H1 (cell line): ENCODE data around the gene ADRB1. TPM values are rescaled to one million over a fixed set of nuclear protein-coding genes. Genes with fewer than 3 reads are reported as not detected.

ENCODE experiments used
- CTCF ChIA-PET: fragments of 300-600 bp; sonication (Branson Sonifier 250); formaldehyde crosslinking; loops from one replicate; lab custom pipeline; 2021; ENCODE audit not compliant: partially characterized antibody; lab: Charles Lee
- POLR2A ChIA-PET: fragments of 300-600 bp; sonication (Branson Sonifier 250); formaldehyde crosslinking; loops from one replicate; lab custom pipeline; 2021; ENCODE audit warnings: inconsistent platforms; ENCODE audit not compliant: partially characterized antibody; lab: Charles Lee
- DNase-seq, 2 experiments: peaks; one replicate each; pipeline versions ENCODE4 v3.0.0 to v3.0.0-alpha.2; 2010 to 2022; ENCODE audit warnings: low spot score in 2 of 2, low read depth in 1 of 2, mixed read lengths in 1 of 2
- FAIRE-seq: peaks from 2 replicates; lab custom pipeline; 2011; peaks lifted over from hg19 to GRCh38; lab: Jason Lieb, UNC
- H2AFZ ChIP-seq: 2 replicates; pipeline ENCODE4 v1.8.1; 2012; ENCODE audit warnings: low read length, inconsistent platforms
- H2AK5ac ChIP-seq: 2 replicates; pipeline ENCODE4 v1.6.1; 2013; ENCODE audit warnings: low read depth, low read length
- H2BK120ac ChIP-seq: replicated peaks from 2 replicates; pipeline ENCODE3; 2013; ENCODE audit warnings: low read depth, low read length, inconsistent platforms
- H2BK12ac ChIP-seq: 2 replicates; pipeline ENCODE4 v1.6.1; 2013; ENCODE audit warnings: low read depth, low read length
- H2BK15ac ChIP-seq: 2 replicates; pipeline ENCODE4 v1.6.1; 2013; ENCODE audit warnings: low read length
- H2BK20ac ChIP-seq: 2 replicates; pipeline ENCODE4 v1.6.1; 2013; ENCODE audit warnings: low read length
- H2BK5ac ChIP-seq: 2 replicates; pipeline ENCODE4 v1.6.1; 2013; ENCODE audit warnings: low read depth, low read length
- H3K14ac ChIP-seq: 2 replicates; pipeline ENCODE4 v1.6.1; 2013; ENCODE audit warnings: inconsistent platforms; ENCODE audit not compliant: insufficient read length
- H3K18ac ChIP-seq: 2 replicates; pipeline ENCODE4 v1.6.1; 2013; ENCODE audit warnings: low read length; ENCODE audit errors: extremely low read depth
- H3K23ac ChIP-seq: 2 replicates; pipeline ENCODE4 v1.6.1; 2013; ENCODE audit warnings: inconsistent platforms; ENCODE audit not compliant: insufficient read length
- H3K23me2 ChIP-seq: 2 replicates; pipeline ENCODE4 v1.6.1; 2013; ENCODE audit warnings: low read depth, low read length
- H3K27ac ChIP-seq: 2 replicates; pipeline ENCODE4 v1.6.1; 2011; ENCODE audit warnings: low read depth, low read length, inconsistent platforms
- H3K27me3 ChIP-seq, 4 experiments: replicated peaks in 1 of 4; 1 replicate in 1 of 4; 2 replicates in 3 of 4; pipeline versions ENCODE4 v1.6.1 to v1.8.1; 2011 to 2013; ENCODE audit warnings: low read length in 3 of 4, mild to moderate bottlenecking in 3 of 4, inconsistent platforms in 2 of 4, mixed read lengths in 2 of 4, moderate library complexity in 1 of 4; ENCODE audit not compliant: control insufficient read depth in 3 of 4, insufficient read depth in 3 of 4; ENCODE audit errors: extremely low read depth in 1 of 4
- H3K36me3 ChIP-seq, 4 experiments: 2 replicates each; pipeline versions ENCODE4 v1.6.1 to v1.8.1; 2011 to 2013; ENCODE audit warnings: mild to moderate bottlenecking in 4 of 4, low read length in 3 of 4, moderate library complexity in 2 of 4, control low read depth in 1 of 4, inconsistent platforms in 1 of 4; ENCODE audit not compliant: insufficient read depth in 4 of 4, control insufficient read depth in 2 of 4
- H3K4ac ChIP-seq: replicated peaks from 2 replicates; pipeline ENCODE3; 2013; ENCODE audit warnings: low read length, low read depth, mixed read lengths, inconsistent platforms; ENCODE audit not compliant: insufficient read length
- H3K4me1 ChIP-seq, 4 experiments: replicated peaks in 1 of 4; 1 replicate in 1 of 4; 2 replicates in 3 of 4; pipeline versions ENCODE4 v1.6.1 to v1.8.1; 2011 to 2013; ENCODE audit warnings: low read length in 3 of 4, inconsistent platforms in 2 of 4, mixed read lengths in 1 of 4; ENCODE audit not compliant: insufficient read depth in 4 of 4, control insufficient read depth in 3 of 4
- H3K4me2 ChIP-seq, 2 experiments: 2 replicates each; pipeline versions ENCODE4 v1.6.1 to v1.8.1; 2011 to 2013; ENCODE audit warnings: low read depth in 2 of 2, low read length in 2 of 2, control low read depth in 1 of 2, inconsistent platforms in 1 of 2, mild to moderate bottlenecking in 1 of 2; ENCODE audit not compliant: insufficient read depth in 1 of 2
- H3K4me3 ChIP-seq, 4 experiments: fragments of 200-600, 300-600 bp in 1 of 4; sonication (generic), shearing (Covaris generic), sonication (Bioruptor Twin) in 1 of 4; 2 replicates each; pipeline versions ENCODE4 v1.5.1 to v1.8.1; 2011 to 2016; ENCODE audit warnings: low read length in 4 of 4, low read depth in 3 of 4, control low read depth in 2 of 4, inconsistent platforms in 2 of 4, mild to moderate bottlenecking in 2 of 4, mixed read lengths in 1 of 4, moderate library complexity in 1 of 4; ENCODE audit not compliant: insufficient read depth in 2 of 4; ENCODE audit errors: extremely low read depth in 1 of 4
- H3K56ac ChIP-seq: replicated peaks from 2 replicates; pipeline ENCODE3; 2013; ENCODE audit warnings: low read depth, mild to moderate bottlenecking, mixed read lengths, low read length, inconsistent platforms; ENCODE audit not compliant: insufficient read length
- H3K79me1 ChIP-seq: 2 replicates; pipeline ENCODE4 v1.6.1; 2013; ENCODE audit warnings: low read depth, low read length, control low read depth
- H3K79me2 ChIP-seq, 2 experiments: 2 replicates each; pipeline versions ENCODE4 v1.6.1 to v1.8.1; 2012 to 2013; ENCODE audit warnings: low read length in 2 of 2, mild to moderate bottlenecking in 2 of 2, inconsistent platforms in 1 of 2; ENCODE audit not compliant: insufficient read depth in 2 of 2, control insufficient read depth in 1 of 2
- H3K9ac ChIP-seq, 4 experiments: replicated peaks in 1 of 4; 1 replicate in 1 of 4; 2 replicates in 3 of 4; pipeline versions ENCODE4 v1.6.1 to v1.8.1; 2011 to 2013; ENCODE audit warnings: low read depth in 3 of 4, low read length in 3 of 4, control low read depth in 2 of 4, mild to moderate bottlenecking in 2 of 4, moderate library complexity in 2 of 4, inconsistent platforms in 1 of 4; ENCODE audit errors: extremely low read depth in 1 of 4
- H3K9me3 ChIP-seq, 2 experiments: 2 replicates each; pipeline versions ENCODE4 v1.6.1 to v1.8.1; 2012 to 2013; ENCODE audit warnings: mild to moderate bottlenecking in 2 of 2, moderate library complexity in 2 of 2, control low read depth in 1 of 2, inconsistent platforms in 1 of 2, low read depth in 1 of 2, low read length in 1 of 2, mixed read lengths in 1 of 2; ENCODE audit not compliant: insufficient read depth in 2 of 2
- H4K20me1 ChIP-seq, 2 experiments: replicated peaks in 1 of 2; 2 replicates each; pipeline versions ENCODE3 to v1.8.1; 2011 to 2013; ENCODE audit warnings: inconsistent platforms in 2 of 2, low read length in 2 of 2, mild to moderate bottlenecking in 1 of 2; ENCODE audit not compliant: insufficient read depth in 2 of 2, control insufficient read depth in 1 of 2
- H4K5ac ChIP-seq: 2 replicates; pipeline ENCODE4 v1.6.1; 2013; ENCODE audit warnings: low read length, low read depth, mixed read lengths, inconsistent platforms; ENCODE audit not compliant: insufficient read length
- H4K8ac ChIP-seq: 2 replicates; pipeline ENCODE4 v1.8.0; 2013; ENCODE audit warnings: mild to moderate bottlenecking, moderate library complexity, low read length, inconsistent platforms; ENCODE audit not compliant: insufficient read depth; ENCODE audit errors: extremely low read depth
- H4K91ac ChIP-seq: replicated peaks from 2 replicates; pipeline ENCODE3; 2013; ENCODE audit warnings: low read length, mixed read lengths, inconsistent platforms; ENCODE audit not compliant: insufficient read length
- E2F6 ChIP-seq: IDR thresholded peaks from 2 replicates; pipeline ENCODE4 v1.6.1; 2012; ENCODE audit warnings: inconsistent platforms
- PHF8 ChIP-seq: fragments of 200-600 bp; sonication (generic); conservative IDR thresholded peaks from 2 replicates; pipeline ENCODE4 v1.7.1; 2012; ENCODE audit warnings: low read depth, mild to moderate bottlenecking, inconsistent platforms, low read length, moderate library complexity
- WGBS, 2 experiments: shearing (Covaris generic) in 1 of 2; methylation state at CpG; one replicate each; pipeline versions ENCODE4 v1.1.6 to v1.1.7; 2013 to 2015; ENCODE audit warnings: low lambda C conversion rate in 2 of 2, mixed read lengths in 2 of 2, inconsistent platforms in 1 of 2, low coverage in 1 of 2, missing lambda C conversion rate in 1 of 2; ENCODE audit not compliant: insufficient replicate concordance in 2 of 2, insufficient coverage in 1 of 2, insufficient read length in 1 of 2; ENCODE audit errors: extremely low coverage in 1 of 2, missing lambda C conversion rate in 1 of 2; 5-methylcytosine and 5-hydroxymethylcytosine counted together
- polyA plus RNA-seq, 7 experiments: library from polyadenylated mRNA; depleted of rRNA in 3 of 7; stranded (reverse) in 5 of 7; unstranded in 2 of 7; fragments of >200 nt in 5 of 7; fragments of 200-250 nt in 2 of 7; gene quantifications; 1 replicate in 5 of 7; 2 replicates in 1 of 7; 4 replicates in 1 of 7; pipeline versions ENCODE4 v1.2.1 to v1.2.3, GENCODE V29; 2011 to 2013; ENCODE audit warnings: missing spikeins in 2 of 7, mixed read lengths in 2 of 7
- total RNA-seq: library from RNA; stranded (reverse); fragmentation: NEBNext Ultra II Directional; extraction: Animal tissue kit (Norgen Biotek cat#: 25700); gene quantifications from 2 replicates; pipeline ENCODE4 v1.2.1, GENCODE V29; 2021

Gene ADRB1
- total and polyA plus RNA-seq, 2 of the 8 experiments (the other 6 are each of a cell fraction or from before 2014, with no cell fraction given), result 0.14 to 0.48 TPM

- Histone ChIP-seq H3K79me2 (no peaks in the 10 kb centered on the region), H3K56ac (no peak overlapping the region), H2BK12ac (no peak overlapping the region), H3K23me2 (no peaks in the 10 kb centered on the region), H3K4me3 (no peak overlapping the region), H3K27me3 (no peaks in the 10 kb centered on the region), H2BK120ac (no peak overlapping the region), H3K9me3 (no peaks in the 10 kb centered on the region), H4K8ac (no peak overlapping the region), H3K18ac (no peak overlapping the region), H4K91ac (no peak overlapping the region), H2BK20ac (no peak overlapping the region), H2BK5ac (no peak overlapping the region), H3K14ac (no peak overlapping the region), H3K27ac (no peak overlapping the region), H2AFZ (no peak overlapping the region), H3K4me1 (no peaks in the 10 kb centered on the region), H3K23ac (no peak overlapping the region), H2BK15ac (no peak overlapping the region), H3K9ac (no peak overlapping the region), H3K4ac (no peak overlapping the region), H3K36me3 (no peaks in the 10 kb centered on the region; a peak in 1 of 8 replicates), H3K79me1 (no peaks in the 10 kb centered on the region), H4K20me1 (no peaks in the 10 kb centered on the region), H2AK5ac (no peak overlapping the region), H3K4me2 (no peak overlapping the region), H4K5ac (no peak overlapping the region)
- ChIA-PET POLR2A (no interaction called here), CTCF (interaction anchor here (0.6 to 1.6 kb wide), 3 partner anchors 14 to 119 kb away, joined by 3 to 4 read pairs (median 3); no protein-coding TSS in a partner anchor)
- no peak for TF ChIP-seq E2F6
- no peak for TF ChIP-seq PHF8
- WGBS, 2 experiments, result 88% methylated on average over 14 of the region's 14 CpGs; no CpG with 5 or more reads in 1 of the 2 experiments
- DNase-seq (no peak), FAIRE-seq (no peak)
Measured at GRCh38 chr10:114073395-114074186, 29.9 kb downstream of the ADRB1 start.
